GM18870 (cell line): ENCODE measurements around the gene KCNJ12.
"Not testable (repeated sequence)": the region's sequence is repeated elsewhere in the genome, so short reads cannot be mapped to it uniquely, and the experiment has no call there.

Experiments
- ATAC-seq: cut with Tn5 transposase; IDR thresholded peaks from one replicate; pipeline ENCODE4 v1.9.1; 2021; ENCODE audit warnings: moderate library complexity; ENCODE audit not compliant: unreplicated experiment

The KCNJ12 gene

DNA sequence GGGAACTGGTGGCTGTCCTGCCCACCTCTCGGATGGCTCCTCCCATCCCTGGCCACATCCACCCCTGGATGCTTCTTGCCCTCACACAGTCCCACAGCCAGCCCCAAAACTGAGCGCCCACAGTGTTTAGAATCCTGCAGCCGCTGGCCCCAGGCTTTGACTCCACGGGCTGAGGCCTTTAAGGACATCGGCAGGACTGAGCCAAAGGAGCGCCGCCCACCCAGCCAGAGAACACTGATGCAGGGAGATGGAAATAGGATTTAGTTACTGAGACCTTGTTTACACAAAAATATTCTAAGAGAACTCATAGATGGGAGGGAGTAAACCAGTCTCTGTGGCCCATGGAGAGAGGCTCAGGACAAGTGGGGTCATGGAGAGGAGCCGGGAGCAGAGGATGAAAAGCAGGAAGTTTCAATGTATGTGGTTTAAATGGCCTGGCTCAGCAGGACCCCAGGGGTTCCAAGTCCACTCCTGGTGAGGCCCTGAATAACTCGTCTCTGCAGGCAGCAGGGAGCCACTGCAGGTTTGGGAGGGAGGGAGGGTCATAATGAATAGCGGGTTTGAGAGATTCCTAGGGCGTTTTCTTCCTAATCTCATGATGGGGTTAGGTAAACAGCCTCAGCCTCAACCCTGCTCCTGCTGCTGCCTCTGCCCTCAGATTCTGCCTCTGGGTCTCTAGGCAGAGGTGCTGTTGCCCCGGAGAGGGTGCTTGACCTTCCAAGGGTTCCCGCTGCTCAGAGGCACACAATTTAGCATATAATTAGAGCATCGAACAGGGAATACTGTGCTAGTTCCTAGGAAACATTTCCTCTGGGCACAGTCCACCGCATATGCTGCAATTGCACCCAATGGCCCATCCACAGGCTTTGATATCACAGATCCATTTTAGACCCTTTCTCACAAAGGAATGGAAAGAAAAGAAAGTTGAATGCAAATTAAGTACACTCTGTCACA is 61.0 kb downstream of the KCNJ12 start:
- ATAC-seq, result not testable (repeated sequence)

GRCh38 chr17:21438316-21439014 is 62.3 kb downstream of the KCNJ12 start:
- not testable (repeated sequence) for ATAC-seq

GRCh38 chr17:21439015-21439336 is 62.8 kb downstream of the KCNJ12 start:
- ATAC-seq, result not testable (repeated sequence)

GRCh38 chr17:21445091-21445650 is 69.0 kb downstream of the KCNJ12 start:
- no peak for ATAC-seq

- ATAC-seq, result not testable (repeated sequence)
Measured at GRCh38 chr17:21447552-21447951, 71.4 kb downstream of the KCNJ12 start.

DNA sequence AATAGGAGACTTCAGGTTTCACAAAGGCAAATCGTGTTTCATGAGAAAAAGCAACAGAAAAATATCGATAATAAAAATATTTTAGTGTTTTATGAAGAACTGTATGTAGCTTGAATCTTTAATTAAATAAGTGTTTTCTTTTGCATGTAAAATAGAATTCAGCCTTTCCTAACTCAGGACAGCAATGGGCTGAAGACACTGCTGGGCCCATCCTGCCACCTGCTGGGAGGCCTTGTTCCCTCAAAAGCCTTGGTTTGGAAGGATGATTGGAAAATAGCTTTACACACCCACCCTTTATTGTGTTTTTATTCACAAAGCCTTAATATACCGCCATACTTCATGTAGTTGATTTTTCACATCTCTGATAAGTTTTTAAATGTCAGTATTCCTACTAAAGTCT is 73.7 kb downstream of the KCNJ12 start:
- ATAC-seq, result not testable (repeated sequence)

DNA sequence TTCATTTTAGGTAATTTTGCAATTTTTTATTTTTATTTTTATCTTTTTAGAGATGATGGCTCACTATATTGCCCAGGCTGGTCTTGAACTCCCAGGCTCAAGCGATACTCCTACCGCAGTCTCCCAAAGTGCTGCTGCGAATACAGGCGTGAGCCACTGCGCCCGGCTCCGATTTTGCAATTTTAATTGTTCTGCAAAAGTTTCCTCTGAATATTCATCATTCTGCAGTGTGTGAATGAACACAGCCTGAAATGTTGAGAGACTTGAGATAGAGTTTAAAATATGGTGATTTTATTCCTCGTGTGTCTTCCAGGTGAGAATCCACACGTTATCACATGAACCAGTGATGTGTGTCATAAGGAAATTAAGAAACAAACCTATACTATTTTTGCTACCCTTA is 75.8 kb downstream of the KCNJ12 start:
- ATAC-seq, result no peak

- no peak for ATAC-seq
Measured at GRCh38 chr17:21452377-21453143, 76.4 kb downstream of the KCNJ12 start.

GRCh38 chr17:21453144-21453898 is 77.2 kb downstream of the KCNJ12 start:
- no peak for ATAC-seq

GRCh38 chr17:21454006-21454405 is 77.8 kb downstream of the KCNJ12 start:
- ATAC-seq, result not testable (repeated sequence)

- ATAC-seq, result no peak
Measured at GRCh38 chr17:21454441-21454840, 78.3 kb downstream of the KCNJ12 start.

GRCh38 chr17:21455761-21456160 is 79.6 kb downstream of the KCNJ12 start:
- no peak for ATAC-seq

DNA sequence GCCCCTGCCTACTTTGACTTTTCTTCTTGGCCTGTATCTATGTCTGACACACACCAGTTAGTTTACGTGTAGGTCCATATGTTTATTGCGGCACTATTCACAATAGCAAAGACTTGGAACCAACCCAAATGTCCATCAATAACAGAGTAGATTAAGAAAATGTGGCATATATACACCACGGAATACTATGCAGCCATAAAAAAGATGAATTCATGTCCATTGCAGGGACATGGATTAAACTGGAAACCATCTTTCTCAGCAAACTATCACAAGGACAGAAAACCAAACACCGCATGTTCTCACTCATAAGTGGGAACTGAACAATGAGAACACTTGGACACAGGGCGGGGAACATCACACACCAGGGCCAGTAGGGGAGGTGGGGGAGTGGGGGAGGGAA is 80.3 kb downstream of the KCNJ12 start:
- not testable (repeated sequence) for ATAC-seq

GRCh38 chr17:21457051-21458026 is 81.2 kb downstream of the KCNJ12 start:
- peak; percentile 54 for ATAC-seq

DNA sequence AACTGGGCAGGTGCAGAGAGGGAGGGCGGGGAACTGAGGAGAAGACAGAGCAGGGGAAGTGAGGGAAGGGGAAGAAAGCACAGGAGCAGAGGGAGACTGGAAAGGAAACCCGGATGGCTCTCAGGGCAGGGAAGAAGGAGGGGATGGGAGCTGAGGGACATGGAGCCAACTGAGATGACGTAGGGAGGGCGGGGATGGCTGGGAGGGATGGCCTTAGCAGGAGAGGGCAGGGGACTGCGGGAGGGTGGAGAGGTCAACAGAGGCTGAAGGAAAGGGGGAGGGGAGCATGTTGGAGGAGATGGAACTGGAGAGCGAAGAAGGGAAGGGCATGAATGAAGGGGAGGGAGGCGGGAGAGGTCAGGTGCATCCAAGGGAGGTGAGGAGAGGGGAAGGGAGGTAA is 81.9 kb downstream of the KCNJ12 start:
- ATAC-seq, result no peak

GRCh38 chr17:21459536-21459935 is 83.4 kb downstream of the KCNJ12 start:
- no peak for ATAC-seq

DNA sequence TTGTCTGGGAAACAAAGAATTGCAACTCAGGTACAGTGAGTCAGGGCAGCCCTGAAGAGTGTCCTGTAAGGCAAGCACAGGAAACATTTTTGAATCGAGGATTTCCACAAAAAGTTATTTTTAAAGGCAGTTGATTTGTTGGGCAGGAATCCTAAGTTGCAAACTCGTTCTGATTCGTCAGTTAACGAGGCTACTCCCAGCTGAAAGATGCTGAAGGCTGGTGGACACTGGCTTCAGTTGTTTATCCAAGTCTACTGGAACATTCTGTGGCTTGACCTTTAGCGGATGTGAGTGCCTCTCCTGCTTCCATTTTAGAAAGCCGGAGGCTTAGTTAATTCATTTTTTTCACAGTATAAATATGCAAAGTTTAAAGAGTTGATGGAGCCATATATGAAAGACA is 84.2 kb downstream of the KCNJ12 start:
- ATAC-seq, result no peak

DNA sequence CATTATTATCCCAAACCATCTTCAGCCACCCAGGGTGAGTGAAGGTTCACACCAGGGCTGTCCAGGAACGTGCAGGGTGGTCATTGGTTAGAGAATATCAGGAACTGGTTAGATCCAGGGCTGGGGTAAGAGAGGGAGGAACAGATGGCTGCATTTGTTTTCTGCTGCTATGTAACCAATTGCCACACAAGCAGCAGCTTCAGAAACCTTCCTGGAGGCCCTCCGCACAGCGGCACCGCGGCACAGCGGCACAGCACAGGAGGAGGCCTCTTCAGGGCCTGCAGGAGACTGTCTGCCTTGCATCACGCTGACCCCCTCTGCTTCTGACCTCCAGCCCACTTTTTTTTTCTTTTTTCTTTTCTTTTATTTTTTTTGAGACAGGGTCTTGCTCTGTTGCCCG is 86.1 kb downstream of the KCNJ12 start:
- no peak for ATAC-seq

- ATAC-seq, result no peak
Measured at GRCh38 chr17:21463204-21463661, 87.1 kb downstream of the KCNJ12 start.
